Cardiac fibroblast (primary cell): Measurements from ENCODE around the gene LACTBL1.

Experiments used
- DNase-seq, 2 donors: peaks; one replicate each; pipeline versions ENCODE4 v3.0.0 to v3.0.0-alpha.2; 2010; ENCODE audit warnings: low read depth in 2 of 2
- H3K4me3 ChIP-seq, 2 donors: replicated peaks in 1 of 2; 1 replicate in 1 of 2; 2 replicates in 1 of 2; pipeline ENCODE4 v1.5.1; 2011; ENCODE audit warnings: low read depth in 2 of 2, low read length in 2 of 2, mild to moderate bottlenecking in 2 of 2, moderate library complexity in 1 of 2
- CTCF ChIP-seq: IDR thresholded peaks from one replicate; pipeline ENCODE4 v1.5.1; 2011; ENCODE audit warnings: low read depth, mild to moderate bottlenecking, low read length, inconsistent platforms

The LACTBL1 gene

GRCh38 chr1:22921452-22922126, 51.1 kb downstream of the LACTBL1 start:
- no peak for DNase-seq

GRCh38 chr1:22920734-22921451, 51.8 kb downstream of the LACTBL1 start:
- H3K4me3 ChIP-seq, result no peak overlapping the region
- TF ChIP-seq CTCF, result no peak
- no peak for DNase-seq

More at GRCh38 chr1:22921452-22922126, 51.1 kb downstream of the LACTBL1 start:
- H3K4me3 ChIP-seq, result no peak overlapping the region
- TF ChIP-seq CTCF, result no peak

- TF ChIP-seq CTCF, result no peak
- no peak for DNase-seq
- H3K4me3 ChIP-seq, result no peak overlapping the region
Measured at GRCh38 chr1:22920026-22920733, 52.5 kb downstream of the LACTBL1 start.

- DNase-seq, result peak in 1 of 2 donors; percentile 3
- no peak for TF ChIP-seq CTCF
Measured at GRCh38 chr1:22919341-22920025, 53.2 kb downstream of the LACTBL1 start.

GRCh38 chr1:22918644-22919043, 54.0 kb downstream of the LACTBL1 start:
- DNase-seq, result no peak
- TF ChIP-seq CTCF, result no peak
- H3K4me3 ChIP-seq, result no peak overlapping the region

More at GRCh38 chr1:22919341-22920025, 53.2 kb downstream of the LACTBL1 start:
- H3K4me3 ChIP-seq, result no peak overlapping the region

- H3K4me3 ChIP-seq, result no peak overlapping the region
- TF ChIP-seq CTCF, result no peak
- no peak for DNase-seq
Measured at GRCh38 chr1:22917989-22918388, 54.7 kb downstream of the LACTBL1 start.
